Measurements from ENCODE around the gene VWA5A.

DNA sequence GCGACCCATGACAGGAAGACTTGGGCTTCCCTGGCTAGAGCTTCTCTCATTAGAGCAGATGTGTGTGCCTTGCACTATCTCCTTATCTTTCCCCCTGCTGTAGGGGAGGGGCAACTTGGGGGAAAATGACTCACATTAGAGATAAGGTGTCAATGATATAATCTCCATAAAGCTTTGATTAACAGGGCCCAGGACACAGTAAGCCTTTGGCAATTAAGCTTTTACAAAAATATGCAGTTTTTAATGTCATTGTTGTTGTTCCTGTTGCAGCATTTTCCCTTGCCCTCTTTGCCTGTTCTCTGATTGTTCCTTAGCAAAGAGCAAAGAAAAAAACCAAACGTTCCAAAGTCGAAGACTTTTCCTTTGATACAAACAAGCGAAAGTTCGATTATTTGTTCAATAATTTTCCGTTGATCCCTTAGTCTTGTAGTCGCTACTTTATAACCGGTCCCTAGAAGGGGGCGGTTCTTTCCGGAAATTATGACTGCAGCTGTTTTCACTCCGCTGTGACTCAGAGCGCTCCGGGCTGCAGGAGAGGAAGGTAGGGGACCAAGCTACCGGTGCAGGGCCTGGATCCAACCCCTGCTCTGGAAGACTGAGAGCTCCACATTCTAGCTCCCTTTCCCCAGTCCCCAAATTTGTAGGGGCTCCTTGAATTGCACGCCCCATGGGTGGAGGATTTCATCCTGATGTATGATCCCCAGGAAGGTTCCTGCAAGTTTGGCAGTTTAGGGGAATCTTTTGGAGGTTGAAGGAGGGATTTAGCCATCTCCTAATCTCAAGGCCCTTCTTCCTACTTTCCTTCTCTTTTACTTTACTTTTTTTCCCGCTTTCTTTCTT lies at the start of gene VWA5A:
- TF ChIP-seq, protein P1, sequence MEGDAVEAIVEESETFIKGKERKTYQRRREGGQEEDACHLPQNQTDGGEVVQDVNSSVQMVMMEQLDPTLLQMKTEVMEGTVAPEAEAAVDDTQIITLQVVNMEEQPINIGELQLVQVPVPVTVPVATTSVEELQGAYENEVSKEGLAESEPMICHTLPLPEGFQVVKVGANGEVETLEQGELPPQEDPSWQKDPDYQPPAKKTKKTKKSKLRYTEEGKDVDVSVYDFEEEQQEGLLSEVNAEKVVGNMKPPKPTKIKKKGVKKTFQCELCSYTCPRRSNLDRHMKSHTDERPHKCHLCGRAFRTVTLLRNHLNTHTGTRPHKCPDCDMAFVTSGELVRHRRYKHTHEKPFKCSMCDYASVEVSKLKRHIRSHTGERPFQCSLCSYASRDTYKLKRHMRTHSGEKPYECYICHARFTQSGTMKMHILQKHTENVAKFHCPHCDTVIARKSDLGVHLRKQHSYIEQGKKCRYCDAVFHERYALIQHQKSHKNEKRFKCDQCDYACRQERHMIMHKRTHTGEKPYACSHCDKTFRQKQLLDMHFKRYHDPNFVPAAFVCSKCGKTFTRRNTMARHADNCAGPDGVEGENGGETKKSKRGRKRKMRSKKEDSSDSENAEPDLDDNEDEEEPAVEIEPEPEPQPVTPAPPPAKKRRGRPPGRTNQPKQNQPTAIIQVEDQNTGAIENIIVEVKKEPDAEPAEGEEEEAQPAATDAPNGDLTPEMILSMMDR (IDR thresholded peaks at IDR 0.05): no peak
- TF ChIP-seq POLR2A (IDR thresholded peaks at IDR 0.05; ENCODE audit: low read length) (no peak), MAFK (IDR thresholded peaks at IDR 0.05; ENCODE audit: partially characterized antibody) (no peak), HOXA7 (CRISPR knock-in tag; IDR thresholded peaks at IDR 0.05) (no peak), RAD21 (conservative IDR thresholded peaks at IDR 0.05 in 1 of 2, IDR thresholded peaks at IDR 0.05 in 1 of 2) (no peak), CEBPB (IDR thresholded peaks at IDR 0.05) (no peak), MYC (IDR thresholded peaks at IDR 0.05; ENCODE audit: borderline replicate concordance, low read length) (no peak), KDM1A (IDR thresholded peaks at IDR 0.05; ENCODE audit: low read depth) (no peak), CBX8 (IDR thresholded peaks at IDR 0.05) (no peak), CHD4 (IDR thresholded peaks at IDR 0.05; ENCODE audit: borderline replicate concordance) (no peak)
- TF ChIP-seq, protein P2, sequence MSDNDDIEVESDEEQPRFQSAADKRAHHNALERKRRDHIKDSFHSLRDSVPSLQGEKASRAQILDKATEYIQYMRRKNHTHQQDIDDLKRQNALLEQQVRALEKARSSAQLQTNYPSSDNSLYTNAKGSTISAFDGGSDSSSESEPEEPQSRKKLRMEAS (IDR thresholded peaks at IDR 0.05): no peak
- TF ChIP-seq, protein P3, sequence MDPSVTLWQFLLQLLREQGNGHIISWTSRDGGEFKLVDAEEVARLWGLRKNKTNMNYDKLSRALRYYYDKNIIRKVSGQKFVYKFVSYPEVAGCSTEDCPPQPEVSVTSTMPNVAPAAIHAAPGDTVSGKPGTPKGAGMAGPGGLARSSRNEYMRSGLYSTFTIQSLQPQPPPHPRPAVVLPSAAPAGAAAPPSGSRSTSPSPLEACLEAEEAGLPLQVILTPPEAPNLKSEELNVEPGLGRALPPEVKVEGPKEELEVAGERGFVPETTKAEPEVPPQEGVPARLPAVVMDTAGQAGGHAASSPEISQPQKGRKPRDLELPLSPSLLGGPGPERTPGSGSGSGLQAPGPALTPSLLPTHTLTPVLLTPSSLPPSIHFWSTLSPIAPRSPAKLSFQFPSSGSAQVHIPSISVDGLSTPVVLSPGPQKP (IDR thresholded peaks at IDR 0.05; ENCODE audit: low read depth, low read length): no peak

Measured in A549 (cell line).